ENCODE measurements around the gene VPS26B. TPM values are rescaled to one million over a fixed set of nuclear protein-coding genes. Genes with fewer than 3 reads are reported as not detected.

Gene VPS26B
- total and polyA plus RNA-seq, 7 donors, result 12.2 to 34.8 (median 21.7) TPM

- Histone ChIP-seq H3K36me3 (ENCODE audit: insufficient read depth in 1 of 2, low read depth in 1 of 2) (peaks cover 0 to 23% of the 10 kb centered on the region in 2 donors), H3K4me1 (peaks cover 20% of the 10 kb centered on the region), H3K27ac (no peak overlapping the region), H3K4me3 (no peak overlapping the region), H3K27me3 (ENCODE audit: insufficient read depth in 3 of 3, low read length in 2 of 3) (no peaks in the 10 kb centered on the region), H3K9me3 (no peaks in the 10 kb centered on the region)
- TF ChIP-seq, protein P1, sequence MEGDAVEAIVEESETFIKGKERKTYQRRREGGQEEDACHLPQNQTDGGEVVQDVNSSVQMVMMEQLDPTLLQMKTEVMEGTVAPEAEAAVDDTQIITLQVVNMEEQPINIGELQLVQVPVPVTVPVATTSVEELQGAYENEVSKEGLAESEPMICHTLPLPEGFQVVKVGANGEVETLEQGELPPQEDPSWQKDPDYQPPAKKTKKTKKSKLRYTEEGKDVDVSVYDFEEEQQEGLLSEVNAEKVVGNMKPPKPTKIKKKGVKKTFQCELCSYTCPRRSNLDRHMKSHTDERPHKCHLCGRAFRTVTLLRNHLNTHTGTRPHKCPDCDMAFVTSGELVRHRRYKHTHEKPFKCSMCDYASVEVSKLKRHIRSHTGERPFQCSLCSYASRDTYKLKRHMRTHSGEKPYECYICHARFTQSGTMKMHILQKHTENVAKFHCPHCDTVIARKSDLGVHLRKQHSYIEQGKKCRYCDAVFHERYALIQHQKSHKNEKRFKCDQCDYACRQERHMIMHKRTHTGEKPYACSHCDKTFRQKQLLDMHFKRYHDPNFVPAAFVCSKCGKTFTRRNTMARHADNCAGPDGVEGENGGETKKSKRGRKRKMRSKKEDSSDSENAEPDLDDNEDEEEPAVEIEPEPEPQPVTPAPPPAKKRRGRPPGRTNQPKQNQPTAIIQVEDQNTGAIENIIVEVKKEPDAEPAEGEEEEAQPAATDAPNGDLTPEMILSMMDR (IDR thresholded peaks at IDR 0.05), result no peak
- ATAC-seq (no peak), DNase-seq (no peak)
- 47 to 58% (median 49%) methylated on average over 4 of the region's 4 CpGs for WGBS, 3 donors
- intact Hi-C loops (cut with DNase I), result no loop called here
Measured at GRCh38 chr11:134230339-134230738, 5.9 kb downstream of the VPS26B start.

DNA sequence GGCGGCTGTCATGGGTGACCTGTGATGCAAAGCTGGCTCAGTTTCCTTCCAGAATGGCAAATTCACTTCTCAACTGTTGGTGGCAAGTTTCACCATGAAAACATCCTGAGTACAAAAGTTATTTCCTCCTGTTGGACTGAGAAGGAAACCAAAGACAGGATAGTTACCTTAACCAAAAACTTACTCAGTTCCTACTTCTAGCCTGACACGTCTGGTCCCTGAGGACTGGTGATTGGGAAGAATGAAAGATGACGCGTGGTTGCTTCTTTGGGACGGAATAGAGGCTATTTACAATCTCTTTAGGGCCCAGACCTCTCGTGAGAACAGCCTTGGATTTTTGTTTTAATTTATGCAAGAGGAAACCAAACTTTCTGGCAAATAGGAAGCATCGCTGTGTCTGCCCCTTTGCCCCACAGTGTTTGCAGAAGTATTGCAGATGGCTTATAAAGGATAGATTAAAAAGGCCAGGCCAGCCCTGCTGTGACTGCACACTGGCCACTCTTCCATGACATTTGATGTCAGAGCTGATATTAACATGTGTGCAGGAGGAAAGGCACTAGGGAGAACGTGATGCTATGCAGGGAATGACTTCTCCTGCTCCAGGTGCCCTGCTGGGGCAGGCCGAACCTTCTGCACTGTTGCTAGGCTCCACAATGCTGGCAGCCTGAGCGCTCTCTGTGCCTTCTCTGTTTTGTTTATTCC, 7.6 kb downstream of the VPS26B start:
- H3K27ac ChIP-seq, result no peak overlapping the region
- H3K4me1 ChIP-seq, result peaks cover 3% of the 10 kb centered on the region
- intact Hi-C loops (cut with DNase I), result no loop called here
- no peaks in the 10 kb centered on the region for H3K27me3 ChIP-seq (ENCODE audit: insufficient read depth in 3 of 3, low read length in 2 of 3)
- no peak overlapping the region for H3K4me3 ChIP-seq
- no peaks in the 10 kb centered on the region for H3K9me3 ChIP-seq
- ATAC-seq, result no peak
- peaks cover 0 to 40% of the 10 kb centered on the region in 2 donors for H3K36me3 ChIP-seq (ENCODE audit: insufficient read depth in 1 of 2, low read depth in 1 of 2)
- TF ChIP-seq, protein P1 (IDR thresholded peaks at IDR 0.05), result no peak
- DNase-seq, result no peak
- WGBS, 3 donors, result 73 to 76% (median 74%) methylated on average over 10 of the region's 10 CpGs

- Histone ChIP-seq H3K36me3 (ENCODE audit: insufficient read depth in 1 of 2, low read depth in 1 of 2) (peaks cover 0 to 42% of the 10 kb centered on the region in 2 donors), H3K27ac (no peak overlapping the region), H3K4me3 (no peak overlapping the region), H3K27me3 (ENCODE audit: insufficient read depth in 3 of 3, low read length in 2 of 3) (no peaks in the 10 kb centered on the region), H3K9me3 (no peaks in the 10 kb centered on the region), H3K4me1 (peaks cover 3% of the 10 kb centered on the region)
- DNase-seq (no peak), ATAC-seq (no peak)
- intact Hi-C loops (cut with DNase I), result no loop called here
- TF ChIP-seq, protein P1 (IDR thresholded peaks at IDR 0.05), result no peak
- 89 to 94% (median 90%) methylated on average over 4 of the region's 4 CpGs for WGBS, 3 donors
Measured at GRCh38 chr11:134233729-134234179, 9.3 kb downstream of the VPS26B start.

DNA sequence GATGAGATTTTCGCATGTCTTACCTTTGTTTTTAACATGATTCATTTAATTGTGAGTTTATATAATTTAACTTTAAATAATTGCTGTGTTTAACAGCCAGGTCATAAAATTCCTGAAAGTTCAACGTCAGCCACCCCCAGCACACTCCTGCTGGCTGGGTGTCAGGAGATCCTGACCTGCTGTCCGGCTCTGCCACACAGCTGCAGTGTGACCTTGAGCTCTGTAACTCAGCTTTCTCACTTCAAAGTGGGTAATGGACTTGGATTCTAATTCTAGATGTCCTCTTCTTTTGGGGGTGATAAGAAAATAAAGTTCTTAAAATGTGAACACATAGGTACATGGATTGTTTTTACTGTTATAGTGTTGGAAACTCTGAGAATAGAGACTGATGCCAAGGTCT, 10.9 kb downstream of the VPS26B start:
- 54 to 61% (median 59%) methylated on average over 3 of the region's 3 CpGs for WGBS, 3 donors
- ATAC-seq (no peak), DNase-seq (no peak)
- no peak overlapping the region for H3K27ac ChIP-seq
- H3K9me3 ChIP-seq, result no peaks in the 10 kb centered on the region
- H3K36me3 ChIP-seq (ENCODE audit: insufficient read depth in 1 of 2, low read depth in 1 of 2), result peaks cover 2 to 57% of the 10 kb centered on the region in 2 donors
- intact Hi-C loops (cut with DNase I), result no loop called here
- peaks cover 3% of the 10 kb centered on the region for H3K4me1 ChIP-seq
- H3K27me3 ChIP-seq (ENCODE audit: insufficient read depth in 3 of 3, low read length in 2 of 3), result no peaks in the 10 kb centered on the region
- H3K4me3 ChIP-seq, result no peak overlapping the region
- TF ChIP-seq, protein P1 (IDR thresholded peaks at IDR 0.05), result no peak
